CD14-positive monocyte (primary cell): ENCODE measurements around the gene APOC1. TPM values are rescaled to one million over a fixed set of nuclear protein-coding genes. Genes with fewer than 3 reads are reported as not detected.
A peak's percentile ranks its signal among the peaks of the same experiment; 100 is the strongest.

Experiments
- DNase-seq, 3 donors: peaks; one replicate each; pipeline ENCODE4 v3.0.0-alpha.2; 2011 to 2022
- H2AFZ ChIP-seq: 2 replicates; pipeline ENCODE4 v1.6.0; 2012; ENCODE audit warnings: mild to moderate bottlenecking, low read depth, low read length, inconsistent platforms; ENCODE audit not compliant: insufficient read depth, poor library complexity, severe bottlenecking
- H3K27ac ChIP-seq, 2 donors: 1 replicate in 1 of 2; 2 replicates in 1 of 2; pipeline ENCODE4 v1.5.1; 2012 to 2013; ENCODE audit warnings: low read length in 2 of 2, control low read depth in 1 of 2, inconsistent platforms in 1 of 2, low read depth in 1 of 2, mild to moderate bottlenecking in 1 of 2
- H3K27me3 ChIP-seq, 2 donors: one replicate each; pipeline versions ENCODE4 v1.6.0 to v1.6.1; 2011 to 2013; ENCODE audit warnings: low read length in 2 of 2; ENCODE audit not compliant: control insufficient read depth in 2 of 2, insufficient read depth in 2 of 2
- H3K36me3 ChIP-seq, 2 donors: replicated peaks in 1 of 2; 1 replicate in 1 of 2; 2 replicates in 1 of 2; pipeline versions ENCODE4 v1.5.1 to v1.6.1; 2012 to 2013; ENCODE audit warnings: low read length in 2 of 2, control low read depth in 1 of 2, inconsistent platforms in 1 of 2, mild to moderate bottlenecking in 1 of 2; ENCODE audit not compliant: insufficient read depth in 2 of 2, control insufficient read depth in 1 of 2
- H3K4me1 ChIP-seq, 2 donors: 1 replicate in 1 of 2; 2 replicates in 1 of 2; pipeline versions ENCODE4 v1.5.1 to v1.6.1; 2012 to 2013; ENCODE audit warnings: low read length in 2 of 2, control low read depth in 1 of 2, inconsistent platforms in 1 of 2, mild to moderate bottlenecking in 1 of 2, moderate library complexity in 1 of 2; ENCODE audit not compliant: insufficient read depth in 2 of 2, control insufficient read depth in 1 of 2
- H3K4me2 ChIP-seq: replicated peaks from 2 replicates; pipeline ENCODE3; 2012; ENCODE audit warnings: low read length, moderate library complexity, mild to moderate bottlenecking; ENCODE audit not compliant: poor library complexity, severe bottlenecking; ENCODE audit errors: extremely low read depth
- H3K4me3 ChIP-seq, 3 experiments: fragments of 200-600 bp in 1 of 3; sonication (generic) in 1 of 3; replicated peaks in 1 of 3; 1 replicate in 2 of 3; 2 replicates in 1 of 3; pipeline ENCODE4 v1.5.1; 2011 to 2013; ENCODE audit warnings: low read length in 3 of 3, mild to moderate bottlenecking in 3 of 3, control low read depth in 2 of 3, low read depth in 2 of 3, inconsistent platforms in 1 of 3, moderate library complexity in 1 of 3
- H3K79me2 ChIP-seq: 2 replicates; pipeline ENCODE4 v1.6.0; 2012; ENCODE audit warnings: mild to moderate bottlenecking, control low read depth, inconsistent platforms, low read length, moderate library complexity; ENCODE audit not compliant: insufficient read depth
- H3K9ac ChIP-seq: 2 replicates; pipeline ENCODE4 v1.6.0; 2017; ENCODE audit warnings: low read length, mild to moderate bottlenecking; ENCODE audit not compliant: insufficient read depth, poor library complexity, severe bottlenecking
- H3K9me3 ChIP-seq, 2 donors: replicated peaks in 1 of 2; 1 replicate in 1 of 2; 2 replicates in 1 of 2; pipeline versions ENCODE4 v1.5.1 to v1.6.1; 2012 to 2013; ENCODE audit warnings: low read length in 2 of 2, control low read depth in 1 of 2; ENCODE audit not compliant: control insufficient read depth in 1 of 2, insufficient read depth in 1 of 2
- H4K20me1 ChIP-seq: 2 replicates; pipeline ENCODE4 v1.6.0; 2012; ENCODE audit warnings: mild to moderate bottlenecking, low read length, control low read depth, moderate library complexity; ENCODE audit not compliant: insufficient read depth
- H3K27ac Mint-ChIP-seq, 7 donors: one replicate each; pipeline ENCODE4 v1.8.0; 2020; ENCODE audit warnings: mild to moderate bottlenecking in 7 of 7, mixed read lengths in 7 of 7, moderate library complexity in 6 of 7, inconsistent platforms in 2 of 7
- H3K27me3 Mint-ChIP-seq, 3 donors: one replicate each; pipeline ENCODE4 v1.8.0; 2021 to 2022; ENCODE audit warnings: low read depth in 3 of 3, mild to moderate bottlenecking in 3 of 3, mixed read lengths in 3 of 3, moderate library complexity in 3 of 3, inconsistent platforms in 1 of 3
- H3K36me3 Mint-ChIP-seq, 2 donors: one replicate each; pipeline ENCODE4 v1.8.0; 2020; ENCODE audit warnings: mixed read lengths in 2 of 2, inconsistent platforms in 1 of 2, mild to moderate bottlenecking in 1 of 2
- H3K4me1 Mint-ChIP-seq: one replicate; pipeline ENCODE4 v1.8.0; 2020; ENCODE audit warnings: mild to moderate bottlenecking, mixed read lengths
- H3K4me3 Mint-ChIP-seq, 2 donors: one replicate each; pipeline ENCODE4 v1.8.0; 2020; ENCODE audit warnings: mild to moderate bottlenecking in 2 of 2, mixed read lengths in 2 of 2, moderate library complexity in 1 of 2
- H3K9me3 Mint-ChIP-seq, 7 donors: one replicate each; pipeline ENCODE4 v1.8.0; 2020 to 2022; ENCODE audit warnings: mixed read lengths in 7 of 7, mild to moderate bottlenecking in 6 of 7, moderate library complexity in 6 of 7, inconsistent platforms in 2 of 7
- CTCF ChIP-seq: fragments of 200-600 bp; IDR thresholded peaks from one replicate; pipeline ENCODE4 v1.8.0; 2022; ENCODE audit warnings: antibody characterized with exemption, mild to moderate bottlenecking
- WGBS: methylation state at CpG from one replicate; pipeline ENCODE4 v1.1.5; 2013; ENCODE audit warnings: missing lambda C conversion rate; ENCODE audit not compliant: insufficient coverage; 5-methylcytosine and 5-hydroxymethylcytosine counted together
- intact Hi-C, 2 donors: fragments of 100-400 bp; cut with micrococcal nuclease; formaldehyde crosslinking; loops; one replicate each; pipeline versions ENCODE4 v1.15.0 to v1.15.1; 2023
- polyA plus RNA-seq, 3 donors: library from polyadenylated mRNA; depleted of rRNA in 1 of 3; unstranded in 2 of 3; stranded (reverse) in 1 of 3; fragments of 300-500 nt in 2 of 3; fragments of >200 nt in 1 of 3; fragmentation: Illumina TruSeq in 2 of 3; gene quantifications; 1 replicate in 2 of 3; 2 replicates in 1 of 3; pipeline ENCODE4 v1.2.3, GENCODE V29; 2012 to 2021

APOC1 gene
- polyA plus RNA-seq, 3 donors: 0.20 TPM; not detected in 2

GRCh38 chr19:44891016-44891882 lies 23.2 kb upstream of the APOC1 start, which contains the start of gene TOMM40:
TOMM40 (plus strand) TSS chr19:44891254; CDS start chr19:44891416, 162 bp downstream.
- intact Hi-C loops: loop anchor here in 1 of 2 donors (2.0 kb wide), 1 partner anchor 44 kb away; the partner anchor contains the start of gene NECTIN2
- Histone ChIP-seq H3K9me3 (no peaks in the 10 kb centered on the region), H3K9ac (peak within 1 kb of the TSS; percentile 87), H3K36me3 (peaks cover 35 to 37% of the 10 kb centered on the region in 2 donors), H3K4me2 (peak within 1 kb of the TSS; percentile 81), H4K20me1 (peaks cover 14% of the 10 kb centered on the region), H3K27me3 (no peaks in the 10 kb centered on the region), H3K4me3 (peak within 1 kb of the TSS; percentile 61 to 79 (median 68)), H2AFZ (peak within 1 kb of the TSS; percentile 69), H3K27ac (peak within 1 kb of the TSS; percentile 97 to 99), H3K4me1 (peaks cover 20 to 25% of the 10 kb centered on the region in 2 donors), H3K79me2 (peaks cover 22% of the 10 kb centered on the region)
- H3K27me3 Mint-ChIP-seq: peaks cover 0 to 2% (median 1%) of the 10 kb centered on the region in 3 donors
- peak within 1 kb of the TSS; percentile 90 to 98 (median 96) for H3K27ac Mint-ChIP-seq
- peaks cover 37 to 52% of the 10 kb centered on the region in 2 donors for H3K36me3 Mint-ChIP-seq
- peak within 1 kb of the TSS; percentile 83 to 95 for H3K4me3 Mint-ChIP-seq
- peaks cover 23% of the 10 kb centered on the region for H3K4me1 Mint-ChIP-seq
- DNase-seq: peak in 1 of 3 donors; percentile 100
- under 1% methylated on average over 81 of the region's 81 CpGs for WGBS
- H3K9me3 Mint-ChIP-seq: peaks cover 0 to 2% (median 0%) of the 10 kb centered on the region in 7 donors
- TF ChIP-seq CTCF: no peak

GRCh38 chr19:44892932-44893331 lies 21.5 kb upstream of the APOC1 start:
- Histone ChIP-seq H3K4me3 (no peak overlapping the region), H4K20me1 (peaks cover 14% of the 10 kb centered on the region), H3K79me2 (peaks cover 22% of the 10 kb centered on the region), H3K27ac (no peak overlapping the region), H3K9me3 (no peaks in the 10 kb centered on the region), H3K9ac (no peak overlapping the region), H3K4me2 (no peak overlapping the region), H3K36me3 (peaks cover 50 to 53% of the 10 kb centered on the region in 2 donors), H3K27me3 (no peaks in the 10 kb centered on the region), H2AFZ (no peak overlapping the region), H3K4me1 (peaks cover 20 to 25% of the 10 kb centered on the region in 2 donors)
- H3K36me3 Mint-ChIP-seq: peaks cover 49 to 55% of the 10 kb centered on the region in 2 donors
- peaks cover 0 to 2% (median 0%) of the 10 kb centered on the region in 7 donors for H3K9me3 Mint-ChIP-seq
- H3K4me1 Mint-ChIP-seq: peaks cover 24% of the 10 kb centered on the region
- peak overlapping the region in 1 of 2 donors; percentile 8 for H3K4me3 Mint-ChIP-seq
- peak overlapping the region in 3 of 7 donors; percentile 44 to 58 (median 46) for H3K27ac Mint-ChIP-seq
- 95% methylated on average over 6 of the region's 7 CpGs for WGBS
- DNase-seq: no peak
- TF ChIP-seq CTCF: no peak
- intact Hi-C loops: no loop called here
- H3K27me3 Mint-ChIP-seq: no peaks in the 10 kb centered on the region
